Gastroesophageal sphincter (tissue), 3 donors: ENCODE measurements around the gene PPP3R2.

Experiments
- CTCF ChIP-seq, 4 experiments: fragments of 200-600 bp in 2 of 4; fragments of 450-650 bp in 2 of 4; sonication (generic) in 1 of 4; IDR thresholded peaks; one replicate each; pipeline ENCODE4 v1.5.1; 2017 to 2019; ENCODE audit warnings: antibody characterized with exemption in 4 of 4, mild to moderate bottlenecking in 2 of 4, moderate library complexity in 2 of 4
- POLR2AphosphoS5 ChIP-seq: sonication (generic); formaldehyde crosslinking; IDR thresholded peaks from one replicate; pipeline ENCODE4 v1.6.1; 2017; ENCODE audit warnings: antibody characterized with exemption

- TF ChIP-seq POLR2AphosphoS5 (no peak), CTCF (IDR thresholded peaks at IDR 0.05) (no peak)
Observed at GRCh38 chr9:101639785-101640665, 45.3 kb upstream of the PPP3R2 start.
